HG03571 (cell line): ENCODE data around the gene CRELD2.

Experiments used
- ATAC-seq: cut with Tn5 transposase; IDR thresholded peaks from one replicate; pipeline ENCODE4 v1.9.1; 2021; ENCODE audit not compliant: unreplicated experiment

Gene CRELD2

DNA sequence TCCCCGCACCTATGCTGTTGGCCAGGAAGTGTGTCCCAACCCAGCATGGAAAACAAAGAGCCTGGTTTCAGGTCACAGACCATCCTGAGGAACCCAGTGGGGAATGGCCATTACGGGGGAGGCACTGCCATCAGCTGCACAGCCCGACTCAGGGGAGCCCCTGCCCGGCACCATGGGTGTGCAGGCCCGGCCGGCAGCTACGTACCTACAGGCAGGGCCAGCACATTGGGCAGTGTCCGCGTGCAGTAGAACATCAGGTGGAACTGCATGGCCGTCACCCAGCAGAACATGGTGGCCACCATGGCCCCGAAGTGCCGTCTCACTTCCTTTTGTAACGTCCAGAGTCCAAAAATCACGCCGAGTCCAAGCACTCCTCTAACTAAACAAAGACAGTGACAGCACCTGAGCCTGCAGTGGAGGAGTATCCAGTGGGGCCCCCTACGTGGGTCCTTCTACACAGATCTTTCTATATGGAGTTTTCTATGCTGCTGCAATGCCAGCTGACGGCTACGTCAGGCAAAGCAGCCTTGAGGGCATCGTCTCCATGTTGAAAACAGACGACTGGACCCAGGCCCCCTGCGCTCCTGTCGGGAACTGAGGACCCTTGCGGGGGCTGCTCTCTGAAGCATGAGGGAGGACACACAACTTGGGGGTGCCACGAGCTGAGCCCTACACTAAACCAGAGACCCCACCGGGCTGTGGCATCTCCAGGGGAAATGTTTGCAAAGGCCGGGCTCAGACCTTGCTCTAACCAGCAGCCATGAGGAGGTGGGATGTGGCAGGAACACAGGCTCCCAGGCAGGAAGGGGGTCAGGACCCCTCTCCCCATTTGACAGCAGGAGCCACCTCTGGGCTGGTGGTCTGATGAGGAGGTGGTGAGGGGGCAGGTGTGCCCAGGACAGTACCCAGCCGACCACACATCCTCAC lies 7.9 kb upstream of the CRELD2 start:
- ATAC-seq: no peak

GRCh38 chr22:49911881-49912625 lies 6.4 kb upstream of the CRELD2 start:
- no peak for ATAC-seq

- ATAC-seq: no peak
Measured at GRCh38 chr22:49913026-49913425, 5.4 kb upstream of the CRELD2 start.

GRCh38 chr22:49913446-49913845 lies 5.0 kb upstream of the CRELD2 start:
- ATAC-seq: no peak

DNA sequence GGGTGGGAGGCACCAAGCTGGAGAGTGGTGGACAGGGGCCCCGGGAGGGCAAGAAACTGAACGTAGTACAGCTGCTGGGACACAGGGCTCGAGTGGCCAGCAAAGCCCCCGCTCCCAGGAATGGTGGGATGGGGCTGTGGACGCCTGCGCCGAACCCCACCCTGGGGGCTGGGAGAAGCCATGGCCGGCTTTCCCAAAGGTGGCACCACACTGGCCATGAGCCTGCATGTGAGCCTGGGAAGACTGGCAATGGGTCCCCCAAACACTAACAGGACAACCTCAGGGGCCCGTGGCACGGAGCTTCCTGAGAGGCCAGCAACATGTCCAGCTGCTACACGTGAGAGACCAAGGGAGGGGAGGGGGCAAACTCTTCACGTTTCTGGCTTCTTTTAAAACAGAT lies 4.2 kb upstream of the CRELD2 start:
- ATAC-seq: no peak

- no peak for ATAC-seq
Measured at GRCh38 chr22:49915610-49916009, 2.8 kb upstream of the CRELD2 start.

DNA sequence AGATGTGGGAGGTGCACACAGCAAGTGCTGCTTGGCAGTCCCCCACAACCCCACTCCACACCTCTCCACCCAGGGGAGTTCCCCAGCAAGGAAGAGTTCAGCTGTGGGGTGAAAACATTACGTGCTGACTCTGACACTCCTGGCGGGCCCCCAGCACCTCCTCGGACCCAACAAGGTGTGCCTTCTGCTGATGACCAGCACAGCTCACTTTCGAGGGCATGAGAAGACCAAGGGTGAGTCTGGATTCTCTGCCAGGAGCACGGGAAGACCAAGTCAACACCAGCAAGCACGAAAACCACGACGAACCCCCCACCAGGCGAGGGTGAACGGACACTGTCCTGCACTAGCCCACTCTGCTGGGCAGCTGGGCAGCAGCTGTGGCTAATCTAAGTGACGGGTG lies 1.6 kb upstream of the CRELD2 start:
- ATAC-seq: no peak

DNA sequence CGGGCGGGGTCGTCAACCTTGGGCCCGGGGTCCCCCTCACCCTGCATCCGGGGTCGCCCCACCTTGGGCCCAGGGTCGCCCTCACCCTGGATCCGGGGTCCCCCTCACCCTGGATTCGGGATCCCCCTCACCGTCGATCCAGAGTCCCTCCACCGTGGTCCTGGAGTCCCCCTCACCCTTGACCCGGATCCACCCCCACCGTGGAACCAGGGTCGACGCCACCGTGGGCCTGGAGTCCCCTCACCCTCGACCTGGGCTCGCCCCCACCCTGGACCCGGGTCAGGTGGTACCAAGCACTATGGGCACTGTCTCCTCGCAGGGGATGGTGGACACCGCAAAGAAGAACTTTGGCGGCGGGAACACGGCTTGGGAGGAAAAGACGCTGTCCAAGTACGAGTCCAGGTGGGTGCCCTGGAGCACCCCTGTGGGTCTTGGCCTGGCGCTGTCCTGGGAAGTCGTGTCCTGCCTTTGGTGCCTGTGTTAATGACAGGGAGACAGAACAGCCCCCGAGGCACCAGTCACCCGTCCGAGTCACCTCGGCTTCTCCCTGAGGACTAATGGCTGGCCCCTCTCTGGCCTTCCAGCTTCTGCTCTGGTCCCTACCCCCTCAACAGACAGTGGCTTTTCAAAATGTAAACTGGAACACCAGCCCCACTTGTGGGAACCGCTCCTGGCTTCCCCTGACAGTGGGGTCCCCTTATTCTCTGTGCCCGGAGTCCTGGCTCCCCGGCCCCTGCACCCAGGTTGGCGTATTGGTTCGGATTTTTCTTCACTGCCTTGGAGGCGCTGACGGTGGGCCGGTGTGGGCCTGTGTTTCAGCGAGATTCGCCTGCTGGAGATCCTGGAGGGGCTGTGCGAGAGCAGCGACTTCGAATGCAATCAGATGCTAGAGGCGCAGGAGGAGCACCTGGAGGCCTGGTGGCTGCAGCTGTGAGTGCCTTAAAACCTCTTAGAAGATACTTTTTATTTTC lies 762 bp downstream of the CRELD2 start:
- ATAC-seq: no peak

- ATAC-seq: no peak
Measured at GRCh38 chr22:49920859-49921258, 2.4 kb downstream of the CRELD2 start.

DNA sequence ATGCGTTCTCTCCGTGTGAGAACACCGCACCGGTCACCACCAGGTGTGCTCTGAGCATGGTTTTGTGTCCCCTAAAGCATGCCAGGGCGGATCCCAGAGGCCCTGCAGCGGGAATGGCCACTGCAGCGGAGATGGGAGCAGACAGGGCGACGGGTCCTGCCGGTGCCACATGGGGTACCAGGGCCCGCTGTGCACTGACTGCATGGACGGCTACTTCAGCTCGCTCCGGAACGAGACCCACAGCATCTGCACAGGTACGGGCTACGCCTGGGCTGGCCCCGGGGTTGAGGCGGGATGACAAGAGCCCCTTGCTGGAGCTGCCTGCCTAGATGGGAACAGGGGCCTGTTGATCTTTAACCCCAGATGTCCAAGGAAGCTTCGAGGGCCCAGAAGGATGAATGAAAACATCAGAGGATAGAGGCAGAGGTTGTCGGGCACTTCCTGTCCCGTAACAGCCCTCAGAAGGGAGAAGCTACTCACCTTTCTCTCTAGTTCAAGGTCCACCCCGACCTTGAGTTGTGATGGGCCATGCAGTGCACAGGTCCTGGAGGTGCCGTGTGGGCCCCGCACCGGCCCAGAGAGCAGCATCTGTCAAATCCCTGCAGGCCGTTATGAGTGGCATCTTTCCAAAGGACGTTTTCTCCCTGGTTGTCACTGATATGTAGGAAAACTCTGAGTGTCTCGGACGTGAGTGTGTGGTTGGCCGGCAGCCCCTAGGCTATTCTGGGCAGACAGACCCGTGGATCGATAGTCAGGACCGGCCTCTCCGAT lies 3.3 kb downstream of the CRELD2 start:
- no peak for ATAC-seq

GRCh38 chr22:49922484-49922883 lies 4.0 kb downstream of the CRELD2 start:
- no peak for ATAC-seq

- no peak for ATAC-seq
Measured at GRCh38 chr22:49922926-49923325, 4.5 kb downstream of the CRELD2 start.

GRCh38 chr22:49923445-49923844 lies 5.0 kb downstream of the CRELD2 start:
- no peak for ATAC-seq

DNA sequence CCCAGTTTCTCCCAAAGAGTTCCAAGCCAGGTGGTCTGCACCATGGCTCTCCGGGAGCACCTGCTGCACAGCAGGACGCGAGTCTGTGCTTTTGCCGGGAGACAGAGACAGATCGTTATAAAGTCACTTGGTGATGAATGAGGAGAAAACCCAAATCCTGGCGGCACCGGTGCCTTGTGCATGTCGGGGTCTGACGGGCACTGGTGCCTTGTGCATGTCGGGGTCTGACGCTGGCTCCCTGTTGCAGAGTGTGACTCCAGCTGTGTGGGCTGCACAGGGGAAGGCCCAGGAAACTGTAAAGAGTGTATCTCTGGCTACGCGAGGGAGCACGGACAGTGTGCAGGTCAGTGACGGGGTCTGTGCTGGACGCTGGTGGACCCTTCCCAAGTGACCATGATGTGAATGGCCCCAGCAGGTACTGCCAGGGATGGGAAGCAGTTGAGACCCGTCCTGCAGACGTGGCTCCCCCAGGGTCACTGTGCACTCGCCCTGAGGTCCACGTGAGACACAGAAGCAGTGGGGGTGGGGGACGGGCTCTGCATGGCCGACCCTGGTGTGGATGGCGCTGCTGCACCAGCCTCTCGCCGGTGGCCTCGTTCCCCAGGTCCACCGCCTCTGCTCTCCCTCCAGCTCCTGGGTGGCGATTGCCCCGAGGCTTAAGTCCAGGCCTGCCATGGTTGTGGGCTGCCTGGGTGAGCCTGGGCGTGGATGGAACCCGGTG lies 5.8 kb downstream of the CRELD2 start:
- ATAC-seq: no peak

DNA sequence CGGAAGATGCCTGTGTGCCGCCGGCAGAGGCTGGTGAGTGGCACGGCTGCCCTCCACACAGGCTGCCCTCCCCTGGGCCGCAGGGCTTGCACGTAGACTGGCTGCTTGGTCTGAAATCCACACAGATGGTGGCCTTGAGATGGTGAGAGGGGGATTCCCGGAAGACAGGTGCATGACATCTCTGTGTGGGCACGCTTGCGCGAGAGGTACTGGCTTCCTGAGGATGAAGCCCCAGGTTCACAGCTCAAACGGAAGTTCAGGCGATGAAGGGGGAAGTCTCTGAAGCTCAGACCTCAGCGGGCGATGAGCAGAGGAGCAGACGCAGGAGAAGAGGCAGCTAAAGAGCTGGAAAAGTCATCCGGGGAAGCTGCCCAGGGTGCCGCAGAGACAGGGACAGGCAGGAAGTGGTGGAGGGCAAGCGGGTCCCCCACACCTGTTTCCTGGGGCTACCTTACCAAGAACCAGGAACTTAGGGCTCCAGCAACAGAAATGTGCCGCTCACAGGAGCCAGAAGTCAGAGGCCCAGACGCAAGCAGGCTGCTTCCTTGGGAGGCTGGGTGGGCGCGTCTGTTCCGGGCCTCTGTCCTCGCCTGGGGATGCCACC lies 7.2 kb downstream of the CRELD2 start:
- no peak for ATAC-seq

DNA sequence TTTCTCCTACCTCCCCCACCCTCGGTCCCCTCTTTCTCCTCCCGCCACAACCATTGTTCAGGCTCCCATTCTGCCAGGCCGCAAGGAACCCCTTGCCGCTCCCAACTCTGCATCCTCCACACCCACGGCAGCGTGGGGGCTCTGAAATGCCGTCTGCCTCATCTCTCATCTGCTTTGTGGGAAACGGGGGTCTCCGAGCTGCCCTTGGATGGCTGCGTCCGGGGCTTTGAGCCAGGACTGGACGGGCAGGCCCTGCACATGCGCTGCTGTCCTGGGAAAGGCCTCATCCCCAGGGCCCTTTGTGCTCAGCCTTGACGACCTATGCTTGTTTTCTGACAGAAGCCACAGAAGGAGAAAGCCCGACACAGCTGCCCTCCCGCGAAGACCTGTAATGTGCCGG lies 8.5 kb downstream of the CRELD2 start:
- ATAC-seq: no peak

- ATAC-seq: no peak
Measured at GRCh38 chr22:49927483-49928184, 9.2 kb downstream of the CRELD2 start.

- ATAC-seq: no peak
Measured at GRCh38 chr22:49928185-49928495, 9.7 kb downstream of the CRELD2 start.
